Cardiac muscle cell (in vitro differentiated cells and primary cell): ENCODE results near the gene CPNE2. TPM values are rescaled to one million over a fixed set of nuclear protein-coding genes. Genes with fewer than 3 reads are reported as not detected.

Experiments
- DNase-seq, 2 donors: peaks; one replicate each; pipeline versions ENCODE4 v3.0.0 to v3.0.0-alpha.2; 2010 to 2017; ENCODE audit warnings: low read depth in 1 of 2, low spot score in 1 of 2
- H3K27ac ChIP-seq: fragments of 200-600 bp; sonication (generic); 2 replicates; pipeline ENCODE4 v1.5.1; 2016
- H3K27me3 ChIP-seq: fragments of 200-600 bp; sonication (generic); 2 replicates; pipeline ENCODE4 v1.6.0; 2016; ENCODE audit warnings: control low read depth
- H3K36me3 ChIP-seq: fragments of 200-600 bp; sonication (generic); 2 replicates; pipeline ENCODE4 v1.5.1; 2016; ENCODE audit warnings: control low read depth
- H3K4me1 ChIP-seq: fragments of 200-600 bp; sonication (generic); 2 replicates; pipeline ENCODE4 v1.8.1; 2017; ENCODE audit warnings: low read depth, mild to moderate bottlenecking, mixed run types
- H3K4me3 ChIP-seq: fragments of 200-600 bp; sonication (generic); 2 replicates; pipeline ENCODE4 v1.5.1; 2016; ENCODE audit warnings: mild to moderate bottlenecking
- H3K9me3 ChIP-seq: fragments of 200-600 bp; sonication (generic); 2 replicates; pipeline ENCODE4 v1.5.1; 2017; ENCODE audit warnings: low read depth, mild to moderate bottlenecking, control low read depth
- CTCF ChIP-seq: IDR thresholded peaks from 2 replicates; pipeline ENCODE4 v1.5.1; 2012; ENCODE audit warnings: low read depth, mild to moderate bottlenecking, low read length
- polyA plus RNA-seq: library from polyadenylated mRNA; unstranded; fragments of >200 nt; fragmentation: Nextera tagmentation; extraction: Ambion mirVana; gene quantifications from 2 replicates; pipeline ENCODE4 v1.2.1, GENCODE V29; 2016
- total RNA-seq: library from RNA; depleted of rRNA; stranded (reverse); fragments of >200 nt; gene quantifications from 2 replicates; pipeline ENCODE4 v1.2.3, GENCODE V29; 2016

The CPNE2 gene
- total and polyA plus RNA-seq, 2 experiments from 2014 or later, result 25.5 to 43.0 TPM

GRCh38 chr16:57178196-57178595 lies 85.8 kb downstream of the CPNE2 start:
- no peak overlapping the region for H3K27ac ChIP-seq
- no peaks in the 10 kb centered on the region for H3K27me3 ChIP-seq
- no peak for TF ChIP-seq CTCF
- H3K4me3 ChIP-seq, result no peak overlapping the region
- no peaks in the 10 kb centered on the region for H3K36me3 ChIP-seq
- H3K4me1 ChIP-seq, result no peaks in the 10 kb centered on the region
- no peak for DNase-seq
- no peaks in the 10 kb centered on the region for H3K9me3 ChIP-seq

- Histone ChIP-seq H3K4me1 (no peaks in the 10 kb centered on the region), H3K4me3 (no peak overlapping the region), H3K27ac (no peak overlapping the region), H3K9me3 (no peaks in the 10 kb centered on the region), H3K36me3 (no peaks in the 10 kb centered on the region), H3K27me3 (no peaks in the 10 kb centered on the region)
- no peak for TF ChIP-seq CTCF
- DNase-seq, result no peak
Observed at GRCh38 chr16:57178793-57179212, 86.4 kb downstream of the CPNE2 start.

GRCh38 chr16:57179215-57179828 lies 86.9 kb downstream of the CPNE2 start:
- Histone ChIP-seq H3K27me3 (no peaks in the 10 kb centered on the region), H3K27ac (no peak overlapping the region), H3K4me1 (peaks cover 5% of the 10 kb centered on the region), H3K9me3 (no peaks in the 10 kb centered on the region), H3K4me3 (no peak overlapping the region), H3K36me3 (no peaks in the 10 kb centered on the region)
- no peak for TF ChIP-seq CTCF
- DNase-seq, result no peak

GRCh38 chr16:57184113-57184512 lies 91.7 kb downstream of the CPNE2 start:
- Histone ChIP-seq H3K9me3 (no peaks in the 10 kb centered on the region), H3K4me1 (peaks cover 19% of the 10 kb centered on the region), H3K36me3 (no peaks in the 10 kb centered on the region), H3K27me3 (no peaks in the 10 kb centered on the region), H3K27ac (no peak overlapping the region), H3K4me3 (no peak overlapping the region)
- TF ChIP-seq CTCF, result no peak
- DNase-seq, result no peak

- Histone ChIP-seq H3K4me1 (peaks cover 19% of the 10 kb centered on the region), H3K4me3 (peak overlapping the region; percentile 91), H3K27me3 (no peaks in the 10 kb centered on the region), H3K36me3 (no peaks in the 10 kb centered on the region), H3K27ac (peak overlapping the region; percentile 73), H3K9me3 (no peaks in the 10 kb centered on the region)
- TF ChIP-seq CTCF, result no peak
- no peak for DNase-seq
Observed at GRCh38 chr16:57184887-57185445, 92.6 kb downstream of the CPNE2 start.
